GM06990 (cell line): Measurements from ENCODE around the gene C16orf54.

Source experiments
- DNase-seq: peaks from one replicate; pipeline ENCODE4 v3.0.0-alpha.2; 2011; ENCODE audit not compliant: insufficient read length; ENCODE audit errors: extremely low read depth
- H3K27me3 ChIP-seq: replicated peaks from 2 replicates; pipeline ENCODE4 v1.6.0; 2011; ENCODE audit warnings: low read length; ENCODE audit not compliant: control insufficient read depth, insufficient read depth
- H3K36me3 ChIP-seq: 2 replicates; pipeline ENCODE4 v1.5.1; 2011; ENCODE audit warnings: low read length; ENCODE audit not compliant: control insufficient read depth, insufficient read depth
- H3K4me3 ChIP-seq: replicated peaks from 2 replicates; pipeline ENCODE4 v1.5.1; 2011; ENCODE audit warnings: low read depth, mild to moderate bottlenecking, control low read depth, low read length
- TF ChIP-seq, protein P1 (sequence below): IDR thresholded peaks from 2 replicates; pipeline ENCODE4 v1.5.1; 2011; ENCODE audit warnings: low read length, control low read depth, mild to moderate bottlenecking, inconsistent platforms; ENCODE audit not compliant: insufficient read depth, poor library complexity, severe bottlenecking

Gene C16orf54

DNA sequence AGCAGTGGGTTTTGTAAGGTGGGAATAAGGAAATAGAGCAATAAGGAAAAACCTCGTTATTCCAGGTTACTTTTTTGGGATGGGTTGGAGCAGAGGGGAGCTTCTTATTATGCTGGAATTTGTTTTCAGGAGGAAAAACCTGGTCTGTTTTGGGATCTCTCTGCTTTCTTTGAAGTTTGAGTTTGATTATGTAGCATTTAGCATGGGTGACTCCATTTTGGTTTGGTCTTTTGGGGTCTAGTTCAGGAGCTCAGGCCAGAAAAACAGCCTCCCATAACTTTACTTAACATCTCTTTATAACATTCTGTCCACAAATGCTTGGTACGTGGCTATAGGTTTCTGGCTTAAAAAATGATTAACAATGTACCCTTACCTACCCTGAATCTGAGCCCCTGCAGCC is 23.7 kb upstream of the C16orf54 start:
- DNase-seq: no peak
- Histone ChIP-seq H3K4me3 (no peak overlapping the region), H3K27me3 (no peaks in the 10 kb centered on the region), H3K36me3 (no peaks in the 10 kb centered on the region)
- TF ChIP-seq, protein P1, sequence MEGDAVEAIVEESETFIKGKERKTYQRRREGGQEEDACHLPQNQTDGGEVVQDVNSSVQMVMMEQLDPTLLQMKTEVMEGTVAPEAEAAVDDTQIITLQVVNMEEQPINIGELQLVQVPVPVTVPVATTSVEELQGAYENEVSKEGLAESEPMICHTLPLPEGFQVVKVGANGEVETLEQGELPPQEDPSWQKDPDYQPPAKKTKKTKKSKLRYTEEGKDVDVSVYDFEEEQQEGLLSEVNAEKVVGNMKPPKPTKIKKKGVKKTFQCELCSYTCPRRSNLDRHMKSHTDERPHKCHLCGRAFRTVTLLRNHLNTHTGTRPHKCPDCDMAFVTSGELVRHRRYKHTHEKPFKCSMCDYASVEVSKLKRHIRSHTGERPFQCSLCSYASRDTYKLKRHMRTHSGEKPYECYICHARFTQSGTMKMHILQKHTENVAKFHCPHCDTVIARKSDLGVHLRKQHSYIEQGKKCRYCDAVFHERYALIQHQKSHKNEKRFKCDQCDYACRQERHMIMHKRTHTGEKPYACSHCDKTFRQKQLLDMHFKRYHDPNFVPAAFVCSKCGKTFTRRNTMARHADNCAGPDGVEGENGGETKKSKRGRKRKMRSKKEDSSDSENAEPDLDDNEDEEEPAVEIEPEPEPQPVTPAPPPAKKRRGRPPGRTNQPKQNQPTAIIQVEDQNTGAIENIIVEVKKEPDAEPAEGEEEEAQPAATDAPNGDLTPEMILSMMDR: no peak

DNA sequence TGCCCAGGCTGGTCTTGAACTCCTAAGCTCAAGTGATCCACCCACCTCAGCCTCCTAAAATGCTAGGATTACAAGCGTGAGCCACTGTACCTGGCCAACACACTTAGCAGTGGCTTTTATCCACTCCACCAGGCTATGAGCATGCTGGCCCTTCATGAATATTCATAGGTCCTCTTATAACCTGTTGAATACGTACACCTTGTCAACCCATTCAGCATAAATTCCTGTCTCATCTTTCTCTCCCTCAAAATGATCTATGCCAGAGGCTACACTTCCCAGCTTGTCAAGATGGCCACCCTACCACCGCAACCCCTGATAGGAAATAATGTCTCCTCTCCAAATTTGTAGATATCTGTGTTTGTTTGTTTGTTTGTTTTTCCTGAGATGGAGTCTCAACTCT is 21.3 kb upstream of the C16orf54 start:
- DNase-seq: no peak
- Histone ChIP-seq H3K36me3 (no peaks in the 10 kb centered on the region), H3K27me3 (no peaks in the 10 kb centered on the region)

DNA sequence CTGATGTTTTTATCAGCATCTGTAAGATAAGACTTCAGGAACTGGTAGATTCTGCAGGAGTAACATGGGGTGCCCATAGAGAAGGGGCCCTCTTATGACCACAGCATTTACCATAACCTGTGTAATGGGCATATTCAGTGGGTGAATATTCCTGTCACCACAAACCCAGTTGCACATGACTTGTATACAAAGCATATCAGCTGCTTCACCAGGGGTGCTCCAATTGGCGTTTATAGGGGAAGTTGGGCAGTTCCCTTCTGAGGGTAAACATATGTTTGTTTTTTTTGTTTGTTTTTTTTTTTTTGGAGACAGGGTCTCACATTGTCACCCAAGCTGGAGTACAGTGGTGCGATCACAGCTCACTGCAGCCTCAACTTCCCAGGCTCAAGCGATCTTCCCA is 20.8 kb upstream of the C16orf54 start:
- Histone ChIP-seq H3K36me3 (no peaks in the 10 kb centered on the region), H3K4me3 (no peak overlapping the region), H3K27me3 (no peaks in the 10 kb centered on the region)
- TF ChIP-seq, protein P1: no peak
- no peak for DNase-seq

More for the DNA sequence above, 21.3 kb upstream of the C16orf54 start:
- no peak overlapping the region for H3K4me3 ChIP-seq
- TF ChIP-seq, protein P1: no peak

DNA sequence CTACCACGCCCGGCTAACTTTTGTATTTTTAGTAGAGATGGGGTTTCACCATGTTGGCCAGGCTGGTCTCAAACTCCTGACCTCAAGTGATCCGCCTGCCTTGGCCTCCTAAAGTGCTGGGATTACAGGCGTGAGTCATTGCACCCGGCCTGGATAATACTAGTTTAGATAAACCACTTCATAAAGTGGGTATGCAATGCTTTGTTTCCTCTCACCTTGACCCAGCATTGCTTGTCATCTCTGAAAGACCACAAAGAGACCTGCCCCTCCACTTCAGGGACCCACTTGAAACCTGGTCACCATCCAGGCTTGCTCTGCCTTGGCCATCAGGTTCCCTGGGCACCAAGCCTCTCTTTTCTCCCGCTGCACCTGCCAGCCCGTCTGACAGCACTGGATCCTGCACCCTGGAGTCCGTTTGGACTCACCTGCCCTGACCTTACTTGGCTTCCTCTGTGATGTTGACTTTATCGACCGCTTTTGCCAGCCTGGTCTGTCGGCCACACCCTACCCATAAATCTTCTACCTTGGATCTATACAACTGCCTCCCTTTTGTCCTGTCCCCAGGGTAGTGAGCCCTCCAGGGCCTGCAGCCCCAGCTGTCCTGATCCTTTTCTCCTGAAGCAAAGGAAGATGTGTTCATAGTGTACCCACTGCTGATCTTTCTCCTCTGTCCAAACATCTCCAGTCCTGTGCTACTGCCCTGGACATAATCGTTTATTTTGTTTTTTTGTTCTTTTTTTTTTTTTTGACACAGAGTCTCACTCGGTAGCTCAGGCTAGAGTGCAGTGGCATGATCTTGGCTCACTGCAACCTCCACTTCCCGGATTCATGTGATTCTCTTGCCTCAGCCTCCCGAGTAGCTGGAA is 19.6 kb upstream of the C16orf54 start:
- Histone ChIP-seq H3K27me3 (no peaks in the 10 kb centered on the region), H3K4me3 (no peak overlapping the region), H3K36me3 (no peaks in the 10 kb centered on the region)
- TF ChIP-seq, protein P1: no peak
- DNase-seq: no peak

DNA sequence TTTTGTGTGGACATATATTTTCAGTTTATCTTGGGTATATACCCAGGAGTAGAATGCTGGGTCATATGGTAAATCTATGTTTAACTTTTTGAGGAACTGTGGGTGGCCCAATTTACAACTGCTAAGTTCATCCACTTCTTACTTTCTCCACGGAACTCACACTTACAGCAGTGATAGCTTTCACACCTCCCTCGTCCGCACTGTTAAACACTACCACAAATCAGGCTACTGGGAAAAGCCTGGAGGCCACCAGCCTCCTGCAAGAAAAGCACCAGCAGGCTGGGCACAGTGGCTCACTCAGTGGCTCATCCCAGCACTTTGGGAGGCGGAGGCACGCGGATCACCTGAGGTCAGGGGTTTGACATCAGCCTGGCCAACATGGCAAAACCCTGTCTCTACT is 17.5 kb upstream of the C16orf54 start:
- Histone ChIP-seq H3K4me3 (no peak overlapping the region), H3K27me3 (no peaks in the 10 kb centered on the region)
- TF ChIP-seq, protein P1: no peak

More for the DNA sequence above, 17.5 kb upstream of the C16orf54 start:
- DNase-seq: no peak
- H3K36me3 ChIP-seq: no peaks in the 10 kb centered on the region
